ENCODE measurements around the gene CDCA8.

CDCA8 gene

GRCh38 chr1:37653906-37654305 is 38.4 kb upstream of the CDCA8 start:
- no peak overlapping the region for H3K4me3 ChIP-seq (replicated peaks in 1 of 2; ENCODE audit: low read depth in 2 of 2, low read length in 2 of 2)
- DNase-seq (ENCODE audit: low read depth in 2 of 2): no peak
- TF ChIP-seq CTCF (IDR thresholded peaks at IDR 0.05; ENCODE audit: low read depth, low read length): no peak

GRCh38 chr1:37655274-37655673 is 37.0 kb upstream of the CDCA8 start:
- TF ChIP-seq CTCF (IDR thresholded peaks at IDR 0.05; ENCODE audit: low read depth, low read length): no peak
- no peak for DNase-seq (ENCODE audit: low read depth in 2 of 2)
- no peak overlapping the region for H3K4me3 ChIP-seq (replicated peaks in 1 of 2; ENCODE audit: low read depth in 2 of 2, low read length in 2 of 2)

- DNase-seq (ENCODE audit: low read depth in 2 of 2): no peak
- H3K4me3 ChIP-seq (replicated peaks in 1 of 2; ENCODE audit: low read depth in 2 of 2, low read length in 2 of 2): no peak overlapping the region
- TF ChIP-seq CTCF (IDR thresholded peaks at IDR 0.05; ENCODE audit: low read depth, low read length): no peak
Observed at GRCh38 chr1:37656026-37656425, 36.3 kb upstream of the CDCA8 start.

GRCh38 chr1:37656881-37657280 is 35.4 kb upstream of the CDCA8 start:
- H3K4me3 ChIP-seq (replicated peaks in 1 of 2; ENCODE audit: low read depth in 2 of 2, low read length in 2 of 2): no peak overlapping the region
- TF ChIP-seq CTCF (IDR thresholded peaks at IDR 0.05; ENCODE audit: low read depth, low read length): no peak
- no peak for DNase-seq (ENCODE audit: low read depth in 2 of 2)

- H3K4me3 ChIP-seq (replicated peaks in 1 of 2; ENCODE audit: low read depth in 2 of 2, low read length in 2 of 2): no peak overlapping the region
- no peak for DNase-seq (ENCODE audit: low read depth in 2 of 2)
- TF ChIP-seq CTCF (IDR thresholded peaks at IDR 0.05; ENCODE audit: low read depth, low read length): no peak
Observed at GRCh38 chr1:37657620-37658412, 34.5 kb upstream of the CDCA8 start.

- no peak for DNase-seq (ENCODE audit: low read depth in 2 of 2)
- no peak for TF ChIP-seq CTCF (IDR thresholded peaks at IDR 0.05; ENCODE audit: low read depth, low read length)
- no peak overlapping the region for H3K4me3 ChIP-seq (replicated peaks in 1 of 2; ENCODE audit: low read depth in 2 of 2, low read length in 2 of 2)
Observed at GRCh38 chr1:37658486-37658885, 33.8 kb upstream of the CDCA8 start.

GRCh38 chr1:37660664-37661063 is 31.7 kb upstream of the CDCA8 start:
- DNase-seq (ENCODE audit: low read depth in 2 of 2): no peak
- no peak overlapping the region for H3K4me3 ChIP-seq (replicated peaks in 1 of 2; ENCODE audit: low read depth in 2 of 2, low read length in 2 of 2)
- no peak for TF ChIP-seq CTCF (IDR thresholded peaks at IDR 0.05; ENCODE audit: low read depth, low read length)

Data from cardiac fibroblast (primary cell).